Endodermal cell (in vitro differentiated cells): Measurements from ENCODE around the gene CENPX. TPM values are rescaled to one million over a fixed set of nuclear protein-coding genes. Genes with fewer than 3 reads are reported as not detected.
"Not testable (repeated sequence)": the region's sequence is repeated elsewhere in the genome, so short reads cannot be mapped to it uniquely, and the experiment has no call there.

Source experiments
- DNase-seq: peaks from one replicate; pipeline ENCODE4 v3.0.0-alpha.2; 2017
- H3K27ac ChIP-seq: 2 replicates; pipeline ENCODE4 v1.5.1; 2013; ENCODE audit warnings: mild to moderate bottlenecking, low read depth, low read length, moderate library complexity
- H3K27me3 ChIP-seq: 2 replicates; pipeline ENCODE4 v1.6.1; 2013; ENCODE audit warnings: mild to moderate bottlenecking, low read length, moderate library complexity; ENCODE audit not compliant: insufficient read depth, control insufficient read depth, poor library complexity, severe bottlenecking
- H3K36me3 ChIP-seq: 2 replicates; pipeline ENCODE4 v1.7.0; 2013; ENCODE audit warnings: mild to moderate bottlenecking, low read length, moderate library complexity; ENCODE audit not compliant: control insufficient read depth, insufficient read depth
- H3K4me1 ChIP-seq: one replicate; pipeline ENCODE4 v1.7.0; 2013; ENCODE audit warnings: low read length; ENCODE audit not compliant: control insufficient read depth, insufficient read depth
- H3K4me3 ChIP-seq: 2 replicates; pipeline ENCODE4 v1.5.1; 2013; ENCODE audit warnings: mild to moderate bottlenecking, low read length, moderate library complexity
- H3K9ac ChIP-seq: 2 replicates; pipeline ENCODE4 v1.6.1; 2013; ENCODE audit warnings: mild to moderate bottlenecking, low read length, moderate library complexity; ENCODE audit not compliant: poor library complexity, severe bottlenecking; ENCODE audit errors: extremely low read depth
- H3K9me3 ChIP-seq: 2 replicates; pipeline ENCODE4 v1.6.1; 2013; ENCODE audit warnings: mild to moderate bottlenecking, low read length, moderate library complexity; ENCODE audit not compliant: control insufficient read depth
- H3K27ac Mint-ChIP-seq: 2 replicates; pipeline ENCODE4 v1.8.0; 2020; ENCODE audit warnings: mixed read lengths
- H3K27me3 Mint-ChIP-seq: 2 replicates; pipeline ENCODE4 v1.8.0; 2021; ENCODE audit warnings: mild to moderate bottlenecking, mixed read lengths; ENCODE audit not compliant: insufficient read depth
- H3K36me3 Mint-ChIP-seq: 2 replicates; pipeline ENCODE4 v1.8.0; 2020; ENCODE audit warnings: low read depth, mixed read lengths
- H3K4me1 Mint-ChIP-seq: 2 replicates; pipeline ENCODE4 v1.8.0; 2020; ENCODE audit warnings: mixed read lengths
- H3K4me3 Mint-ChIP-seq: 2 replicates; pipeline ENCODE4 v1.8.0; 2020; ENCODE audit warnings: mild to moderate bottlenecking, moderate library complexity, mixed read lengths
- H3K9me3 Mint-ChIP-seq: 2 replicates; pipeline ENCODE4 v1.8.0; 2020; ENCODE audit warnings: mild to moderate bottlenecking, mixed read lengths
- WGBS, 2 experiments: methylation state at CpG; one replicate each; pipeline versions ENCODE4 v1.1.5 to v1.1.7; 2013; ENCODE audit warnings: missing lambda C conversion rate in 2 of 2, mixed read lengths in 1 of 2; ENCODE audit not compliant: insufficient coverage in 1 of 2, insufficient read length in 1 of 2; 5-methylcytosine and 5-hydroxymethylcytosine counted together
- total RNA-seq, 2 donors: library from RNA; stranded (reverse); fragmentation: NEBNext Ultra II Directional in 1 of 2; extraction: Animal tissue kit (Norgen Biotek cat#: 25700) in 1 of 2; gene quantifications; 2 replicates in 1 of 2; 3 replicates in 1 of 2; pipeline ENCODE4 v1.2.1, GENCODE V29; 2021
- TF ChIP-seq, protein P1 (sequence below): fragments of 200-600 bp; sonication (generic); conservative IDR thresholded peaks from 2 replicates; pipeline ENCODE4 v1.5.0; 2021; ENCODE audit warnings: antibody characterized with exemption, mild to moderate bottlenecking

The CENPX gene
- total RNA-seq, 2 donors from 2014 or later, result 80.0 to 85.0 TPM

DNA sequence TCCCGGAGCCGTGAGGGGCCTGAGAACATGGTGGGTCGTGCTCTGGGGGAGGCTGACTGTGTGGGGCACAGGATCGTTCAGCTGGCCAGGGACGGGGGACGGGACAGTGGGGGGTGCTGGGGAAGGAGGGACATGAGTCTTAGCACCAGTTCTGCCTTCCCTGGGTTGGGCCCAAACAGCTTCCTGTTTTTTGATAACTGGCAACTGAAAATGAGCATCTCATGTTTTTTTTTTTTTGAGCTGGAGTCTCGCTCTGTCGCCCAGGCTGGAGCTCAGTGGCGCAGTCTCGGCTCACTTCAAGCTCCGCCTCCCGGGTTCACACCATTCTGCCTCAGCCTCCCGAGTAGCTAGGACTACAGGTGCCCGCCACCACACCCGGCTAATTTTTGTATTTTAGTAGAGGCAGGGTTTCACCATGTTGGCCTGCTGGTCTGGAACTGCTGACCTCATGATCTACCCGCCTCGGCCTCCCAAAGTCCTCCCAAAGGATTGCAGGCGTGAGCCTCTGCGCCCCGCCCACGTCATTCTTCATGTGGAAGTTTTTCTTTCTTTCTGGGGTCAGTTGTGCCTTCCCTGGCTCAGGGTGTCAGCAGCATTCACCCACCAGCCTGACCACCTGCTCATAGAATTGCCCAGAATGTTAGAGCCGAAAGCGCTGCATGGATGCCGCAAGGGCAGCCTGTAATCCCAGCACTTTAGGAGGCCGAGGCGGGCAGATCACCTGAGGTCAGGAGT is 38.9 kb downstream of the CENPX start:
- no peak overlapping the region for H3K4me3 Mint-ChIP-seq
- H3K27ac Mint-ChIP-seq, result no peak overlapping the region

DNA sequence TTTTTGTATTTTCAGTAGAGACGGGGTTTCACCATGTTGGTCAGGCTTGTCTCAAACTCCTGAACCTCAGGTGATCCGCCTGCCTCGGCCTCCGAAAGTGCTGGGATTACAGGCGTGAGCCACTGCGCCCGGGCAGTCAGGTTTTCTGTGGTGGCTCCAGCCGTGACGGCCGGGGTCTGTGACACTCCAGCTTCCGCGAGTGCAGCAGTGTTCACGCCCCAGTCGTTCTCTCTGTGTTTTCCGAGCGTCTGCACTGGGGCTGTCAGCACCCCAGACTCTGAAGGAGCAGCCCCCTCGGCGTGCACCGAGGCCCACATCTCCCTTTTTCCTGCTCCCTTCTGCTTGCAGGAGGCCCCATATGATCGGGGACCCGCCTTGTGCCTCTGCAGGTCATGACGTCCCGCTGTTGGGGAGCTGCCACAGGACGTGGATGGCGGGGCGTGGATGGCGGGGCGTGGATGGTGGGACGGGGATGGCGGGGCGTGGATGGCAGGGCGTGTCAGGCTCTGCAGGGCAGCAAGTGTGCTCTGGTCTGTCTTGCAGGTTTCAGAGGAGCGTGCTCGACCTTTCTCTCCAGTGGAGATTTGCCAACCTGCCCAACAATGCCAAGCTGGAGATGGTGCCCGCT is 39.6 kb downstream of the CENPX start:
- Mint-ChIP-seq H3K36me3 (peaks cover 47% of the 10 kb centered on the region), H3K27ac (no peak overlapping the region), H3K4me1 (no peaks in the 10 kb centered on the region), H3K4me3 (no peak overlapping the region), H3K27me3 (no peaks in the 10 kb centered on the region), H3K9me3 (no peaks in the 10 kb centered on the region)
- H3K9me3 ChIP-seq, result no peaks in the 10 kb centered on the region
- H3K36me3 ChIP-seq, result peaks cover 34% of the 10 kb centered on the region
- H3K4me1 ChIP-seq, result no peaks in the 10 kb centered on the region
- WGBS, 2 experiments, result 95 to 99% methylated on average over 30 to 35 of the region's 35 CpGs
- H3K27me3 ChIP-seq, result no peaks in the 10 kb centered on the region
- no peak overlapping the region for H3K4me3 ChIP-seq
- TF ChIP-seq, protein P1, sequence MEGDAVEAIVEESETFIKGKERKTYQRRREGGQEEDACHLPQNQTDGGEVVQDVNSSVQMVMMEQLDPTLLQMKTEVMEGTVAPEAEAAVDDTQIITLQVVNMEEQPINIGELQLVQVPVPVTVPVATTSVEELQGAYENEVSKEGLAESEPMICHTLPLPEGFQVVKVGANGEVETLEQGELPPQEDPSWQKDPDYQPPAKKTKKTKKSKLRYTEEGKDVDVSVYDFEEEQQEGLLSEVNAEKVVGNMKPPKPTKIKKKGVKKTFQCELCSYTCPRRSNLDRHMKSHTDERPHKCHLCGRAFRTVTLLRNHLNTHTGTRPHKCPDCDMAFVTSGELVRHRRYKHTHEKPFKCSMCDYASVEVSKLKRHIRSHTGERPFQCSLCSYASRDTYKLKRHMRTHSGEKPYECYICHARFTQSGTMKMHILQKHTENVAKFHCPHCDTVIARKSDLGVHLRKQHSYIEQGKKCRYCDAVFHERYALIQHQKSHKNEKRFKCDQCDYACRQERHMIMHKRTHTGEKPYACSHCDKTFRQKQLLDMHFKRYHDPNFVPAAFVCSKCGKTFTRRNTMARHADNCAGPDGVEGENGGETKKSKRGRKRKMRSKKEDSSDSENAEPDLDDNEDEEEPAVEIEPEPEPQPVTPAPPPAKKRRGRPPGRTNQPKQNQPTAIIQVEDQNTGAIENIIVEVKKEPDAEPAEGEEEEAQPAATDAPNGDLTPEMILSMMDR, result no peak
- H3K27ac ChIP-seq, result no peak overlapping the region
- H3K9ac ChIP-seq, result no peak overlapping the region
- DNase-seq, result peak; percentile 34

More for the DNA sequence above, 38.9 kb downstream of the CENPX start:
- Histone ChIP-seq H3K4me1 (no peaks in the 10 kb centered on the region), H3K4me3 (no peak overlapping the region), H3K27me3 (no peaks in the 10 kb centered on the region), H3K9me3 (no peaks in the 10 kb centered on the region), H3K36me3 (peaks cover 37% of the 10 kb centered on the region), H3K9ac (no peak overlapping the region), H3K27ac (no peak overlapping the region)
- DNase-seq, result peak; percentile 38
- Mint-ChIP-seq H3K27me3 (no peaks in the 10 kb centered on the region), H3K36me3 (peaks cover 45% of the 10 kb centered on the region), H3K4me1 (no peaks in the 10 kb centered on the region), H3K9me3 (no peaks in the 10 kb centered on the region)
- TF ChIP-seq, protein P1, result no peak
- 94 to 95% methylated on average over 23 to 26 of the region's 26 CpGs for whole genome bisulfite sequencing, 2 experiments

DNA sequence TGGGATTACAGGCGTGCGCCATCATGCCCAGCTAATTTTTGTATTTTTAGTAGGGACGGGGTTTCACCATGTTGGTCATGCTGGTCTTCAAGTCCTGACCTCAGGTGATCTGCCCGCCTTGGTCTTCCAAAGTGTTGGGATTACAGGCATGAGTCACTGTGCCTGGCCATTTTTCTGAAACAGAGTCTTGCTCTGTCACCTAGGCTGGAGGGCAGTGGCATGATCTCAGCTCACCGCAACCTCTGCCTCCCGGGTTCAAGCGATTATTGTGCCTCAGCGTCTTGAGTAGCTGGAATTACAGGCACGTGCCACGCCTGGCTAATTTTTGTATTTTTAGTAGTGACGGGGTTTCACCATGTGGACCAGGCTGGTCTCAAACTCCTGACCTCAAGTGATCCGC is 41.2 kb downstream of the CENPX start:
- H3K9ac ChIP-seq, result not testable (repeated sequence)

More for the DNA sequence above, 41.2 kb downstream of the CENPX start:
- H3K9me3 Mint-ChIP-seq, H3K27ac Mint-ChIP-seq, H3K9me3 ChIP-seq, H3K4me1 ChIP-seq, H3K4me1 Mint-ChIP-seq, H3K27me3 Mint-ChIP-seq, H3K27me3 ChIP-seq, H3K4me3 ChIP-seq, H3K27ac ChIP-seq, H3K4me3 Mint-ChIP-seq: not testable (repeated sequence)
- H3K36me3 ChIP-seq, result peaks cover 34% of the 10 kb centered on the region
- DNase-seq, result peak; percentile 28
- H3K36me3 Mint-ChIP-seq, result peaks cover 37% of the 10 kb centered on the region
- WGBS, 2 experiments, result 94 to 95% methylated on average over 12 of the region's 12 CpGs
